BJ (cell line): Measurements from ENCODE around the gene NAA25. TPM values are rescaled to one million over a fixed set of nuclear protein-coding genes. Genes with fewer than 3 reads are reported as not detected.
"Not testable (repeated sequence)": the region's sequence is repeated elsewhere in the genome, so short reads cannot be mapped to it uniquely, and the experiment has no call there.

Source experiments
- CTCF ChIA-PET: fragments of 350-600 bp; formaldehyde crosslinking; extraction: SDS; loops from one replicate; lab custom pipeline; 2021; ENCODE audit warnings: antibody characterized with exemption, inconsistent platforms; lab: Yijun Ruan, JAX
- POLR2A ChIA-PET: fragments of 300-600 bp; sonication (Branson Sonifier 250); formaldehyde crosslinking; extraction: SDS; loops from one replicate; lab custom pipeline; 2021; ENCODE audit warnings: antibody characterized with exemption; lab: Charles Lee
- DNase-seq: peaks from one replicate; pipeline ENCODE4 v3.0.0-alpha.2; 2011; ENCODE audit warnings: low read depth
- H3K27me3 ChIP-seq: 2 replicates; pipeline ENCODE4 v1.6.0; 2011; ENCODE audit warnings: low read length; ENCODE audit not compliant: control insufficient read depth, insufficient read depth
- H3K36me3 ChIP-seq: 2 replicates; pipeline ENCODE4 v1.5.1; 2011; ENCODE audit warnings: low read length; ENCODE audit not compliant: control insufficient read depth, insufficient read depth
- H3K4me3 ChIP-seq: 2 replicates; pipeline ENCODE4 v1.5.1; 2011; ENCODE audit warnings: low read depth, mild to moderate bottlenecking, control low read depth, low read length
- polyA plus RNA-seq: library from polyadenylated mRNA; depleted of rRNA; stranded (reverse); fragments of >200 nt; gene quantifications from 2 replicates; pipeline ENCODE4 v1.2.3, GENCODE V29; 2011
- TF ChIP-seq, protein P1 (sequence below): IDR thresholded peaks from 2 replicates; pipeline ENCODE4 v1.5.1; 2011; ENCODE audit warnings: low read depth, mild to moderate bottlenecking, control low read depth, inconsistent platforms, low read length, moderate library complexity; ENCODE audit not compliant: insufficient read depth

The NAA25 gene
- polyA plus RNA-seq, 1 experiment = 7.2 TPM

DNA sequence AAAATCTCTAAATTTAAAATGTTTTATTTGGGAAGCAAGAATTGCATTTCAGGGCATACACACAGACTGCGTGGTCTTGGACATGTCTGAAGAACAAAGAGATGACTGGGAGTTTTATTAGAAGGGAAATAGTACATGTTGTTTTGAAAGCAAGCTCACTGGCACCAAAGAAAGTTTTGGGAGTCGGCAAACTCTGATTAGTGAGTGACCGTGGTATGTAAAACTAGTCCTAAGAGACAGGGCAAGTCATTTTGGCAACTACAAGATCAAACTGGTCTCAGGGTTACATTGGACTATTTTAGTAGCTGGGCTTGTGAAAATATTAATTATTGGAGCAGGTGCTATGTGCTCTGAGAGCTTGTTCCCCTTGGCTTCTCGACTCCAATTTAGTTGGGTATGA is 110.6 kb downstream of the NAA25 start:
- no peaks in the 10 kb centered on the region for H3K27me3 ChIP-seq
- no peaks in the 10 kb centered on the region for H3K36me3 ChIP-seq
- H3K4me3 ChIP-seq = no peak overlapping the region
- DNase-seq = no peak
- TF ChIP-seq, protein P1, sequence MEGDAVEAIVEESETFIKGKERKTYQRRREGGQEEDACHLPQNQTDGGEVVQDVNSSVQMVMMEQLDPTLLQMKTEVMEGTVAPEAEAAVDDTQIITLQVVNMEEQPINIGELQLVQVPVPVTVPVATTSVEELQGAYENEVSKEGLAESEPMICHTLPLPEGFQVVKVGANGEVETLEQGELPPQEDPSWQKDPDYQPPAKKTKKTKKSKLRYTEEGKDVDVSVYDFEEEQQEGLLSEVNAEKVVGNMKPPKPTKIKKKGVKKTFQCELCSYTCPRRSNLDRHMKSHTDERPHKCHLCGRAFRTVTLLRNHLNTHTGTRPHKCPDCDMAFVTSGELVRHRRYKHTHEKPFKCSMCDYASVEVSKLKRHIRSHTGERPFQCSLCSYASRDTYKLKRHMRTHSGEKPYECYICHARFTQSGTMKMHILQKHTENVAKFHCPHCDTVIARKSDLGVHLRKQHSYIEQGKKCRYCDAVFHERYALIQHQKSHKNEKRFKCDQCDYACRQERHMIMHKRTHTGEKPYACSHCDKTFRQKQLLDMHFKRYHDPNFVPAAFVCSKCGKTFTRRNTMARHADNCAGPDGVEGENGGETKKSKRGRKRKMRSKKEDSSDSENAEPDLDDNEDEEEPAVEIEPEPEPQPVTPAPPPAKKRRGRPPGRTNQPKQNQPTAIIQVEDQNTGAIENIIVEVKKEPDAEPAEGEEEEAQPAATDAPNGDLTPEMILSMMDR = no peak
- POLR2A ChIA-PET = no interaction called here
- CTCF ChIA-PET = interaction anchor here (0.6 kb wide), 1 partner anchor 122 kb away, joined by 3 read pairs; no protein-coding TSS in a partner anchor

DNA sequence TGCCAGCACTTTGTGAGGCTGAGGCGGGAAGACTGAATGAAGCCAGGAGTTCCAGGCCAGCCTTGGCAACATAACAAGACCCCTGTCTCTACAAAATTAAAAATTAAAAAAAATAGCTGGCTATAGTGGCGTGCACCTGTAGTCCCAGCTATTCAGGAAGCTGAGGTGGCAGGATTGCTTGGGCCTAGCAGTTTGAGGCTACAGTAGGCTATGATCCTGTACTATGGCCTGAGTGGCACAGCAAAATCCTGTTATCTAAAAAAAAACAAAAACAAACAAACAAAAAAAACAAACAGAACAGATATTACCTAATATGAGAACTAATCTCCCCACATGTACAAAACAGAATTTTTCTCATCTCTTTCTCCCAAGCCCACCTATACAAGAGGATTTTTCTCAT is 111.3 kb downstream of the NAA25 start:
- POLR2A ChIA-PET = no interaction called here
- CTCF ChIA-PET = no interaction called here
- no peak overlapping the region for H3K4me3 ChIP-seq

DNA sequence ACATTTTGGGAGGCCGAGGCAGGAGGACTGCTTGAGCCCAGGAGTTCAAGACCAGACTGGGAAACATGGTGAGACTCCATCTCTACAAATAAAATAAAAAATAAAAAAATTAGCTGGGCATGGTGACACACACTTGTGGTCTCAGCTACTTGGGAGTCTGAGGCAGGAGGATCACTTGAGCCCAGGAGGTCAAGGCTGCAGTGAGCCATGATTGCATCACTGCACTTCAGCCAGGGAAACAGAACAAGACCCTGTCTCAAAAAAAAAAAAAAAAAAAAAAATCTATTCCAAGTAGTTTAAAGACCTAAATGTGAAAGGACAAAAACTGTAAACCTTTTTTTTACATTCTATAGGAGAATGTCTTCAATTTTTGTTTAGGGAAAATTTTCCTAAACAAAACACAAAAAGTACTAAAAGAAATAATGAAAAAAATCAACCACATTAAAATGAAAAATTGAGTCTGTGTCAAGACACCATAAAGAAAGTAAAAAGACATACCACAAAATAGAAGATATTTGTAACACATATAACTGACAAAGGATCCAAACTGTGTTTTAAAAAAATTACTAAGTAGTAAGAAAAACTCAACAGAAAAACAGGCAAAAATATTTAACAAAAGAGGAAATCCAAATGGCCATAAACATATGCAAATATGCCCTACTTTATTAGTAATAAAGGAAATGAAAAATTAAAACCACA is 112.7 kb downstream of the NAA25 start:
- POLR2A ChIA-PET = no interaction called here
- CTCF ChIA-PET = no interaction called here

More for the DNA sequence above, 111.3 kb downstream of the NAA25 start:
- TF ChIP-seq, protein P1 = no peak
- Histone ChIP-seq H3K36me3 (no peaks in the 10 kb centered on the region), H3K27me3 (no peaks in the 10 kb centered on the region)
- DNase-seq = no peak

DNA sequence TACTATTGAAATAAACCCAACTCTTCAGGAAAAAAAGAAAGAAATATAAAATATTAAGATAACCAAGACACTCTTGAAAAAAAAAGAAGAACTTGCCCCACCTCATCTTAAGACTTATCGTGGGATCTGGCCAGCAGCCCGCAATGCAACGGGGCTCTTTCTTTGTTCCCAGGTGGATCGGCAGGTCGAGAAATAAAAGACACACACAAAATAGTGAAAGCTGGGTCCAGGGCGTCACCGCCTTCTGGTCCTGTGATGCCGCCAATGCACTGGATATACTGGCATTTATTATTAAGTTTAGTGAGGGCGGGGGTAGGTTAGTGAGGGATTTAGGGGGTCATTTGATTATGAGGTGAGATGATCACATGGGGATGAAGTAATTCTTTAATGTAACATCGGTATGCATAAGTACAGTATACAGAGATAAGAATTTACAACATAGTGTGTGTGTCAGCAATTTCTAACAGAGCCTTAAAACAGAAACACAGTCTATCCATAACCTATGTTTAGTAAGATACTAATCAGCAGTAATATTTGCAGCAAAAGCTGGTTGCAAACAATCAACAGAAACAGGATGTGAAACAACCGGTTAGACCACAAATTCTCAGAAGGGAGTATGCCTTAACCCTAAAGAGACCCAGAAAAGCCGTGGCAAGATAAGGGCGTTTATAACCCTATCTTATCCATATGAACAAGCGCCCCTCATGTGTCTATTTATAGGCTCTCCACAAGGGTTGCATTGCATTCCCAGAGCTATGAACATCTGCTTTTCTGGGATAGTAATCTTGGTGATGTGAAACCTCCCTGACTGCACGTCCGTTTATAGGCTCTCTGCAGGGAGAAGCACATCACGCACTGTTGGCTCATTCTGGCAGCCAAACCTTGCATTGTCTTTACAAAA is 114.1 kb downstream of the NAA25 start:
- CTCF ChIA-PET = interaction anchor here (0.7 kb wide), 1 partner anchor 19 kb away, joined by 3 read pairs; the partner anchor contains the start of gene ERP29
- not testable (repeated sequence) for DNase-seq, H3K27me3 ChIP-seq, H3K4me3 ChIP-seq, H3K36me3 ChIP-seq
- POLR2A ChIA-PET = interaction anchor here (0.6 kb wide), 1 partner anchor 511 kb away, joined by 3 read pairs; no protein-coding TSS in a partner anchor

More for the DNA sequence above, 112.7 kb downstream of the NAA25 start:
- TF ChIP-seq, protein P1 = no peak
- Histone ChIP-seq H3K4me3 (no peak overlapping the region), H3K36me3 (no peaks in the 10 kb centered on the region), H3K27me3 (no peaks in the 10 kb centered on the region)
- DNase-seq = no peak

DNA sequence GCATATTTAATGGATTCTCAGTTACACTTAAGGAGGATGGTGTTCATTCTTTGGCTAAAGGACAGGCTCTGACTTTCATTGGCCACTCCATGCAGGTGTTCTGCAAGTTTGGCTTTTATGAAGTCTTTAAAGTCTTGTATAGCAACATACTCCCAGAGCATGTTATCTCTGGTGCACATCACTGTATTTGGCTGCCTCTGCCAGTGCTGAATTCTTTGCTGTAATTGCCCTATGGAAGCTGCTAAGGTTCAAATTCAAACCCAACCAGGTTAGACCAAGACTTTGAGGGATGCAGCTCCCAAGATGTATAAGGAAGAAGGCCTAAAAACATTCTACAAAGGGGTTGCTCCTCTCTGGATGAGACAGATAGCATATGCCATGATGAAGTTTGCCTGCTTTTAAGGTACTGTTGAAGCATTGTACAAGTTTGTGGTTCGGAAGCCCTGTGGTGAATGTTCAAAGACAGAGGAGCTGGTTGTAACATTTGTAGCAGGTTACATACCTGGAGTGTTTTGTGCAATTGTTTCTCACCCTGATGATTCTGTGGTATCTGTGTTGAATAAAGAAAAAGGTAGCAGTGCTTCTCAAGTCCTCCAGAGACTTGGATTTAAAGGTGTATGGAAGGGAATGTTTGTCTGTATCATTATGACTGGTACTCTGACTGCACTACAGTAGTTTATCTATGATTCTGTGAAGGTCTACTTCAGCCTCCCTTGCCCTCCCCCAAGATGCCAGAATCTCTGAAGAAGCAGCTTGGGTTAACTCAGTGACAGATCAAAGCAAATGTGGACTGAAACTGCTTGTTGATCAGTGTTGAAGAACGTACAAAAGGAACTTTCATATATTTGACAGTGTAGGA is 115.1 kb downstream of the NAA25 start:
- TF ChIP-seq, protein P1 = no peak
- POLR2A ChIA-PET = no interaction called here
- H3K4me3 ChIP-seq = no peak overlapping the region
- CTCF ChIA-PET = no interaction called here
- H3K27me3 ChIP-seq = no peaks in the 10 kb centered on the region
- no peak for DNase-seq
- no peaks in the 10 kb centered on the region for H3K36me3 ChIP-seq
